NT2/D1 (cell line): Measurements from ENCODE around the gene ABCA7.

Source experiments
- SUZ12 ChIP-seq: IDR thresholded peaks from 2 replicates; pipeline ENCODE4 v1.6.1; 2011; ENCODE audit not compliant: insufficient read length, insufficient read depth; ENCODE audit errors: extremely low read depth
- YY1 ChIP-seq: IDR thresholded peaks from 2 replicates; pipeline ENCODE4 v1.6.1; 2011; ENCODE audit not compliant: insufficient read length, insufficient read depth
- ZNF274 ChIP-seq: IDR thresholded peaks from 2 replicates; pipeline ENCODE4 v1.6.1; 2011; ENCODE audit warnings: mild to moderate bottlenecking, low read depth, low read length

DNA sequence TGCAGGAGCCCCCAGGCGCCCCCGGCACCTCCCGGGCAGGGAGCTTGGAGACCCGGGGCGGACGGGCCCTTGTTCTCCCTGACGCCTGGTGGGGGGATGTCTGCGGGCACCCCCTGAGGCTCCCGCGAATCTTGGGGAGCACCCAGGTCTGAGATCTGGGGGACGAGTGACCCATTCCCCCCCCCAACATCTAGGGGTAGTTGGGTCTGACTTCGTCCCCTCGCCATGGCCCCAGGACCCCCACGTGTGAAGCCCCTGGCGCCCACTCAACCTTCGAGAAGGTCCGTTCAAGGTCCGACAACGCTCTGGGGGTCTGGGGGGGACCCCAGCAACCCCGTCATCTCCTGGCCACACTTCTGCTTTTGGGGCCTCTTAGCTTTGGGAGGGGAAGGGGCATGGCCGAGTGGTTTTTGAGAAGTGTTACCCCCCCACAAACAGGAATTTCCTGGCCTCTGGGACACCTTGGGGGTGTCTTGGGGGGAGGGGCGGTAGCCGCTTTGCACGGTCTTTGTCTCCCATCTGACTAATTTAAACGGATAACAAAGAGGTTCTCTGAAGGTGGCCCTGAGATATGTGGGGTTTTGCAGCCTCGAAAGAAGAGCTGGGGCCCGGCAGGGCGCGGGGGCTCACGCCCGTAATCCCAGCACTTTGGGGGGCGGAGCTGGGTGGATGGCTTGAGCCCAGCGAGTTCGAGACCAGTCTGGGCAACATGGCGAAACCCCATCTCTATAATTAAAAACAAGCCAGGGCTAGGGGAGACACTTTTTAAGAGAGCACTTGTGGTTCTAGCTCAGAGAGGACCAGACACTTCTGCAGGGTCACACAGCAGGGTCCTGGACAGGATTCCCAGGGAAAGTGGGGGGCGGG, 12.9 kb upstream of the ABCA7 start:
- no peak for TF ChIP-seq YY1
- no peak for TF ChIP-seq ZNF274
- TF ChIP-seq SUZ12, result no peak
